Measurements from ENCODE around the gene KIFC1.

DNA sequence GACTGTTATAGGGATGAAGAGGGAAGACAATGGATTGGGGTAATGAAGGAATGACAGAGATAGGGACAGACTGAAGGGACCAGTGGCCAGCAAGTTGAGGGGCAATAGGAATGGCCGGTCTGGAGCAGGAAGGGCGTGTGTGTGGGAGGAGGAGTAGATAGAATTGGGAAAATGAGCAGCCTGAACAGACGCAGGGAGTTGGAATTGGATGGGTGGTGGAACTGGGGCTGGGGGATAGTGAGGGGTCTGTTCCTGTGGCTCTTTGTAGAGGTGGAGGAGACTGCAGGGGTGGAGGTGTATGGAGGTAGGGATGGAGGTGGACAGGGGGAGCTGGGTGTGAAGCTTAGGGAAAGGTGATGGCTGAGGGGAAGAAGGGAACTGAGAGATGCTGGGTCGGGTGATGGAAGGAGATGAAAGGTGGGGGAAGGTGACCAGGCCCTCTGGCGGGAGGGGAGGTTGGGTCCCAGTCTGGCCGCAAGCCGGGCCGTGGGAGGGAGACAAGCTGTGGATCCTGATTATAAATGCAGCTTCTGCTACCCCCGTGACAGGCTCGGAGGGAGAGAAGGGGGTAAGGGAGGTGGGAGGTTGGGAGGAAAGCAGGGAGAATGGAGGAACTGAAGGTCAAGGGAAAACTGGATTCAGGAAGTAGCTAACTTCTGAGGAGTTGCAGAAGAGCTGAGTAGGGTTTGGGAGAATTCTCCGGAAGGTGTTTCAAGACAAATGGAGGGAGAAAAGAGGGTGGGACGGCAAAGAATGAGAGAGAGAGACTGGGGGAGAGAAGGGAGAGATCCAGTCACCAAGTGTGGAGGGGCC is 33.4 kb downstream of the KIFC1 start:
- TF ChIP-seq, protein P1, sequence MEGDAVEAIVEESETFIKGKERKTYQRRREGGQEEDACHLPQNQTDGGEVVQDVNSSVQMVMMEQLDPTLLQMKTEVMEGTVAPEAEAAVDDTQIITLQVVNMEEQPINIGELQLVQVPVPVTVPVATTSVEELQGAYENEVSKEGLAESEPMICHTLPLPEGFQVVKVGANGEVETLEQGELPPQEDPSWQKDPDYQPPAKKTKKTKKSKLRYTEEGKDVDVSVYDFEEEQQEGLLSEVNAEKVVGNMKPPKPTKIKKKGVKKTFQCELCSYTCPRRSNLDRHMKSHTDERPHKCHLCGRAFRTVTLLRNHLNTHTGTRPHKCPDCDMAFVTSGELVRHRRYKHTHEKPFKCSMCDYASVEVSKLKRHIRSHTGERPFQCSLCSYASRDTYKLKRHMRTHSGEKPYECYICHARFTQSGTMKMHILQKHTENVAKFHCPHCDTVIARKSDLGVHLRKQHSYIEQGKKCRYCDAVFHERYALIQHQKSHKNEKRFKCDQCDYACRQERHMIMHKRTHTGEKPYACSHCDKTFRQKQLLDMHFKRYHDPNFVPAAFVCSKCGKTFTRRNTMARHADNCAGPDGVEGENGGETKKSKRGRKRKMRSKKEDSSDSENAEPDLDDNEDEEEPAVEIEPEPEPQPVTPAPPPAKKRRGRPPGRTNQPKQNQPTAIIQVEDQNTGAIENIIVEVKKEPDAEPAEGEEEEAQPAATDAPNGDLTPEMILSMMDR (IDR thresholded peaks at IDR 0.05): no peak
- TF ChIP-seq POLR2A (IDR thresholded peaks at IDR 0.05) (no peak), EP300 (IDR thresholded peaks at IDR 0.05) (no peak), POLR2AphosphoS5 (IDR thresholded peaks at IDR 0.05) (no peak)

All from stomach (tissue), 4 donors.